ENCODE data around the gene MUC5AC.
"Not testable (repeated sequence)": the region's sequence is repeated elsewhere in the genome, so short reads cannot be mapped to it uniquely, and the experiment has no call there.

Gene MUC5AC

GRCh38 chr11:1207401-1208143 is 49.8 kb downstream of the MUC5AC start:
- DNase-seq (ENCODE audit: low read depth) = no peak

DNA sequence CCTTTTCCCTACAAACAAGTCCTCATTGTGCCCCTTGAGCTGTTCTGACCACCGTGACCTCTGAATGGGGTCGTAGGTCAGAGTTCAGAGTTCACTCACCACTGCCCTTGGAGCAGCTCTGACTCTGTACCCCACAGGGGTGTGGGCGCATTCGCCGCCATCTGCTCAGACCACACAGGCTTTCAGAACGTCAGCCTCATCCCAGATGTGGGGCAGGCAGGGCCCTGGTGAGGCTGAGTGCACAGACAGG is 50.3 kb downstream of the MUC5AC start:
- DNase-seq (ENCODE audit: low read depth) = no peak

DNA sequence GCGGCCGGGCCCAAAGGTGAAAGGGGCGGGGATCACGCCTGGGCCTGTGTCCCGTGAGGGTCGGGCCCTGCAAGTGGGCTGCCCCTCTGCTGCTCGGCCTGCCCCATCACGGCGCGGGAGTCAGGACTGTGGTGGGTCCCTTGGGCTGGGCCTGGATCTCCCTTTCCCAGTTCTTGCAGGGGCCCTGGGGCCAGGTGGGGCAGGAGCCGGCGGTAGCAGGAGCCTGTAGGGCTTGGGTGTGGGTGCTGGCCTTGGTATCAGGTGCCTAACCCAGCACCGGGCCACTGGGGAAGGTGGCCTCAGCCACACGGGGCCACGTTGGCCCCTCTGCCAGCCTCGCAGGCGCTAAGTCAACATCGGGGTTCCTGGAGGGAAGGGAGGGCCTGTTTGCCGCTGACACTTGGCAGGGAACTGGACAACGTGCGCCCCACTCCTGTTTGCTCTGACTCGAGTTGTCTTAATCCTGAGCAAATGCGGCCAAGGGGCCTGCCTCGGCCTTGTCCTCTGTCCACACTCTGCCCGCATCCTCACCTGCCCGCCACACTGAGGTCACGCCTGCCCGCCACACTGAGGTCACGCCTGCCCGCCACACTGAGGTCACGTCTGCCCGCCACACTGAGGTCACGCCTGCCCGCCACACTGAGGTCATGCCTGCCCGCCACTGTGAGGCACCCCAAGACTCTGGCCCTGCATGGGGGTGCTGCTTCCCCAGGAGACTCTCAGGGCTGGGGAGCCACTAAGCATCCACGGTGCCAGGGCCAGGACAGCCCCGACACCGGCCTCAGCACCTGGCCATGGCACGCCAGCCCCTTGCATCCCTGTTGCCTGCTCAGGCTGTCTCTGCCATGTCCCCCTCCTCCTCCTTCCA is 50.9 kb downstream of the MUC5AC start:
- no peak for DNase-seq (ENCODE audit: low read depth)

- DNase-seq (ENCODE audit: low read depth) = no peak
Measured at GRCh38 chr11:1209371-1210057, 51.8 kb downstream of the MUC5AC start.

GRCh38 chr11:1211838-1212237 is 54.1 kb downstream of the MUC5AC start:
- DNase-seq (ENCODE audit: low read depth) = no peak

- not testable (repeated sequence) for DNase-seq (ENCODE audit: low read depth)
Measured at GRCh38 chr11:1215826-1216225, 58.1 kb downstream of the MUC5AC start.

GRCh38 chr11:1217151-1217550 is 59.4 kb downstream of the MUC5AC start:
- DNase-seq (ENCODE audit: low read depth) = no peak

DNA sequence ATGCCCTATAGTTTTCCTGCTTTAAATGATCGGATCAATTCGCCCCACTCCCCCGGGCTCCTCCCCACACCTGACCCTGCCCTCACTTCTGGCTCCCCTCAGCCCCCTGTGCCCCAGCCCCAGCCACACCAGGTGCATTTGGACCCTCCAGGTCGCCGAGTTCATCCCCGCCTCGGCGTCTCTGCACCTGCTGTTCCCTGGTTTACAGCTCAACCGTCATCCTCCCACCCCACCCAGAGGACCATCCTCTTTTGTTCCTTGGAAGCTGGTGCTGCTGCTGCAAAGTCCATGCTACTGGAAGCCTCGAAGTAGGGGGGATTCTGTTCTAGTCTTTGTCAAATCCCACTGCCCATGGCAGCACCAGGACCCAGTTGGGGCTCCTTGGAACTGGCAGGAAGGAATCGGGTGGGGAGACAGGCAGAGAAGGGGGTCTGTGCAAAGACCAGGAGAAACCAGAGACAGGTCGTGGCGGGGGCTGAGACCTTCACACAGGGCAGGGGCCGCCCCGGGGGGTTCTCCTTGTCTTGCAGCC is 60.6 kb downstream of the MUC5AC start:
- no peak for DNase-seq (ENCODE audit: low read depth)

DNA sequence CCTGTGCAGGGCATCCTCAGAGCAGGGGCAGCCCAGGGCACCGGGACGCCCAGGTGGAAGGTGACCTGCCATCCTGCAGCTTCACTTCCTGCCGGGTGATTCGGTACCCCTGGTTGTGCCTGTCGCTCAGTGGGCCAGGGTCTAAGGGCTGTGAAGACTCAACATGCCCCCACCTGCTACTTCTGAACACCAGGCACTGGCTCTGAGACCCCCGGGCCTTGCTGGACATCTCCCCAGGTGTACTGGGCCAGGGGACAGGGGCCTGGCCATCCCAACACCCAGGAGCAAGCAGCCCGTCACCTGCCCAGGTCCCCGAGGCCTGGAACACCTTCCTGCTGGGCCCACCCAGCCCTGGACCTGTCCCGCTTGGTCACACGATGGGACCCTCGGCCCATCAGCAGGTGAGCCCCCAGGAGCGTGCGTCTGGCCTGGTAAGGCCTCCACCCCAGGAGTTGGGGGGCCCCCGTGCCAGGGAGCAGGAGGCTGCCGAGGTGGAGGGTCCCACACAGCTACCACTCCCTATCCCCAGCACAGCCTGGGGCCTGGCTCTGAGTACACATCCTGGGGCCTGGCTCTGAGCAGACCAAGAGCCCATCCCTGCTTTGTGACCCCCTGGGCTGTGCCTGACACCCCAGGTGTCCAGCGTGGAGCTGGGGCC is 61.2 kb downstream of the MUC5AC start:
- no peak for DNase-seq (ENCODE audit: low read depth)

DNA sequence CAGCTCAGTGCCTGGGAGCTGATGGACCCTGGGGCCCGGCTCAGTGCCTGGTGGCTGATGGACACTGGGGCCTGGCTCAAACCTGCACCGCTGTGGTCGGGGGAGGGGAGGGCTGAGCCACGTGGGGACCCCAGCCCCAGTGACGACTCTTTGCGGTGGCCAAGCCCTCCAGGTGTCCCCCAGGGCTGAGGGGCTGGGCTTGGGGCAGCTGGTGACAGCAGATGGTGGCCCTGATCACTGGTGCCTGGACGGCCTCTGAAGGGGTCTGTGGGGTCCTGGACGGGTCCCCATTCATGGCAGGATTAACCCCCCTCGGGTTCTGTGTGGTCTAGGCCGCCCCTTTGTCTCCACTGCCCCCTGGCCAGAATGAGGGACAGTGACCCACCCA is 61.7 kb downstream of the MUC5AC start:
- no peak for DNase-seq (ENCODE audit: low read depth)

GRCh38 chr11:1219834-1220815 is 62.4 kb downstream of the MUC5AC start:
- DNase-seq (ENCODE audit: low read depth) = no peak

DNA sequence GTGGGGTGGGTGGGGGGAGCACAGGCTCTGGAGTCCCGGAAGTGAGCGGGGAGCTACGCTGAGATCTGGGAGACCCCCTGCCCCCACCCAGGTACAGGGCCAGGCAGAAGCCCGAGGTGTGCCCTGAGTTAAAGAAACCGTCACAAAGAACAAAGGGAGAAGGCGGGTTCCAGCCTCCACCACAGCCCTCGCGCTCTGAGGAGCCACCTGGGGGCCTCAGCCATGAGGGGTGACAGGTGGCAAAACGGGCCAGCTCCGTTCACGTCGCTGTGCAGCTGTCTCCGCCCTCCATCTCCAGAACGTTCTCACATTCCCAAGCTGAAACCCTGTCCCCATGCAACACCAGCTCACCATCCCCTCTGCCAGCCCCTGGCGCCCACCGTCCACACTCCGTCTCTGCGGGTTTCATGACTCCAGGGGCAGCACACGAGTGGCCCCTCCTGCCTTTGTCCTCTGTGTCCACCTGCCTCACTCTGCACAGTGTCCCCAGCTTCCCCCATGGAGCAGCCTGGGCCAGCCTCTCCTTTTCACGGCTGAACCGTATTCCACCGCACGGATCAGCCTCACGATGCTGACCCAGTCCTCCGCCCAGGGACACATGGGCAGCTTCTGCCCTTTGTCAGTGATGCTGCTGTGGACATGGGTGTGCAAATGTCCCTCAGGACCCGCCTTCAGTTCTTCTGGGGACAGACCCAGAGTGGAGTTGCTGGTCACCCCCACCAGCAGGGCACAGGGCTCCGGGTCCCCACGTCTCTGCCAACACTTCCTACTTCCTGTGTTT is 63.4 kb downstream of the MUC5AC start:
- DNase-seq (ENCODE audit: low read depth) = no peak

DNA sequence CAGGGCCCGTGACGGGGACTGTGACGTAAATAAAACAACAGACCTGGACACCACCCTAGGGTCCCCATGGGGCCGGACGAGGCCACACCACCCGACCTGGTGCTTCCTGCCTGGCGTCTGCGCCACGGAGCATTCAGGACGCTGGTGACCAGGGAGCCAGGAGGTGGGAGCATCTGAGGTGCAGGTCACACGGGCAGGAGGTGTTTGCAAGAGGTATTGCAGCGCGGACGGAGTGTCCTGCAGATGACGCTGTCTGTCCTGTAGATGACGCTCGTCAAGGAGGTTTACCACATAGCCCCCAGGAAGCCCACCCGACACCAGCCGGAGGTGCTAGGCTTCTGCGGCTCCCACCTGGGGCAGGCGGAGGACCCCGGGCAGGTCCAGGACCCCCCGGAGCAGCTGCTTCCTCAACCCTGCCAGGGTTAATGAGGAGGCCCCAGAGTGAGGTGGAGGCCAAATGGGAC is 64.1 kb downstream of the MUC5AC start:
- DNase-seq (ENCODE audit: low read depth) = no peak

GRCh38 chr11:1222491-1223345 is 65.0 kb downstream of the MUC5AC start, which contains the start of gene MUC5B:
MUC5B (plus strand) TSS chr11:1223066; CDS start chr11:1223124, 58 bp downstream.
- DNase-seq (ENCODE audit: low read depth) = no peak

DNA sequence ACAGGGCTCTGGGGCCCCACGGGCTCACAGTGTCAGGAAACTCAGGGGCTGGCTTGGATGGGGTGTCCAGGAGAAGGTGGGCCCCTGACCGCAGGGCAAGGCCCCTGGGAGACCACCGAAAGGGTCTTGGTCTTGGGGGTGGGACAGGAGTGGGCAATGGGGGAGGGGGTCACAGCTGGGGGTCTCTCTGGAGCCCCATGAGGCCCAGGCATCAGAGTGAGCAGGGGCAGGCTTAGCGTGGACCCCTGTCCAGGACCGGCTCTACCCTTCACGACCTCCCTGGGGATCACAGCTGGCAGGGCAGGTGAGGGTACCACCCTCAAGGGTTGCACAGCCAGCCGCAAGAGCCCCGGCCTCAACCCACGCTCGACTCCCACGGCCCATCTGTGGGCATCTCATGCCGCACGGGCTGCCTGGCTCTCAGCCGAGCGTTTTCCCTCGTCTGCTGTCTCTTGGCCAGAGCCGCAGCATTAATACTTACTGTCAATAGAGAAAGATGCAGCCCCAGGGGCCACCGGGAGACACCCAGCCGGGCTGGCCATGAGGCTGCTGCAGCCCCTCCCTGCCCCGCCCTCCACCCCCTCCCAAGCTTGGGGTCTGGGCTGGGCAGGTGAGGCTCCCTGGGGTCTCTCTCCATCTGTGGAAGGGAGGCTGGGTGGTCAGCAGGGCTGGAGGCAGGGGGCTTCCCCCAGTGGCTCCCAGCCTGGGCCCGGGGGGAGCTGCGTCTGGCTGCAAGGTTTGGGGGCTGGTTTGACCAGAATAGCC is 65.8 kb downstream of the MUC5AC start:
- DNase-seq (ENCODE audit: low read depth) = no peak

DNA sequence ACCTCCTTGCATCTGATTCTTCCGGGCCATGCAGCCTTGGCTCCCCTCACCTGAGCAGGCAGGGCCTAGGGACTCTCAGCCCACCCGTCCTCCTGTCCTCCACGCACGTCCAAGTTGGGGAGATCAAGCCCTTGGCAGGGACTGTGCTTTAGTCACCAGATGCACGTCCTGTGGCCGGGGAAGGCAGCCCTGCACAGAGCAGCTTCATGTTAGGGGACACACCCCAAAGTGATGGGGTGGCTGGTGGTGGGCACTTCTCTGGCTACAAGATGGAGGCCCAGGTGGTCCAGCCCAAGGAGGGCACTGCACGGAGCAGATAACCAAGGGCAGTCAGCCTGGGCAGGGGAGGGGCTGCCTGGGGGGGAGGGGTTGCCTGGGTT is 66.3 kb downstream of the MUC5AC start:
- DNase-seq (ENCODE audit: low read depth) = no peak

- no peak for DNase-seq (ENCODE audit: low read depth)
Measured at GRCh38 chr11:1224491-1225385, 67.0 kb downstream of the MUC5AC start.

All from stimulated activated CD8-positive, alpha-beta memory T cell treated with anti-CD3 and anti-CD28 coated beads, Interleukin-15, amount 100 ng/mL, for 1 hour (primary cell).